Mammary epithelial cell (primary cell): ENCODE results near the gene OR5AU1.

Source experiments
- EZH2 ChIP-seq: IDR thresholded peaks from 2 replicates; pipeline ENCODE4 v1.6.1; 2012; ENCODE audit warnings: low read length, inconsistent platforms, borderline replicate concordance
- TF ChIP-seq, protein P1 (sequence below), 2 donors: IDR thresholded peaks in 1 of 2; conservative IDR thresholded peaks in 1 of 2; 2 replicates each; pipeline ENCODE4 v1.5.1; 2011 to 2012; ENCODE audit warnings: inconsistent platforms in 2 of 2, low read length in 2 of 2, mild to moderate bottlenecking in 2 of 2, control low read depth in 1 of 2, low read depth in 1 of 2; ENCODE audit not compliant: insufficient read depth in 1 of 2; ENCODE audit errors: extremely low read depth in 1 of 2

DNA sequence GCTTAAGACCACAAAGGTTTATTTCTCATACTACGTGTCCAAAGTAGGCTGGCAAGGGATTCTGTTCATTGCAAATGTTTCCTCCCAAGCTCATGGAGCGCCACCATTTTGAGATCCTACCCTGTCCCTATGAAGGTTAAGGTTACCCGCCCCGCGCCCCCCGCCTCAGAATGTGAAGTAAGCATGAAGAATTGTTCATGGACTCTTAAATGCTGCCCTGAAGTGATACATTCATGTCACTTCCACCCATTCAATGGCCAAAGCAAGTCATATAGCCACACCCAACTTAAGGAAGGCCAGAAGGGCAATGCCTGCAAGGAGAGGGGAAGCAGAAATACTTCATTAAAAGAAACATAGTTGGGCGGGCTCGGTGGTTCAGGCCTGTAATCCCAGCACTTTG, 50.8 kb downstream of the OR5AU1 start:
- TF ChIP-seq, protein P1, sequence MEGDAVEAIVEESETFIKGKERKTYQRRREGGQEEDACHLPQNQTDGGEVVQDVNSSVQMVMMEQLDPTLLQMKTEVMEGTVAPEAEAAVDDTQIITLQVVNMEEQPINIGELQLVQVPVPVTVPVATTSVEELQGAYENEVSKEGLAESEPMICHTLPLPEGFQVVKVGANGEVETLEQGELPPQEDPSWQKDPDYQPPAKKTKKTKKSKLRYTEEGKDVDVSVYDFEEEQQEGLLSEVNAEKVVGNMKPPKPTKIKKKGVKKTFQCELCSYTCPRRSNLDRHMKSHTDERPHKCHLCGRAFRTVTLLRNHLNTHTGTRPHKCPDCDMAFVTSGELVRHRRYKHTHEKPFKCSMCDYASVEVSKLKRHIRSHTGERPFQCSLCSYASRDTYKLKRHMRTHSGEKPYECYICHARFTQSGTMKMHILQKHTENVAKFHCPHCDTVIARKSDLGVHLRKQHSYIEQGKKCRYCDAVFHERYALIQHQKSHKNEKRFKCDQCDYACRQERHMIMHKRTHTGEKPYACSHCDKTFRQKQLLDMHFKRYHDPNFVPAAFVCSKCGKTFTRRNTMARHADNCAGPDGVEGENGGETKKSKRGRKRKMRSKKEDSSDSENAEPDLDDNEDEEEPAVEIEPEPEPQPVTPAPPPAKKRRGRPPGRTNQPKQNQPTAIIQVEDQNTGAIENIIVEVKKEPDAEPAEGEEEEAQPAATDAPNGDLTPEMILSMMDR (conservative IDR thresholded peaks at IDR 0.05 in 1 of 2, IDR thresholded peaks at IDR 0.05 in 1 of 2; ENCODE audit: extremely low read depth in 1 of 2, insufficient read depth in 1 of 2, low read depth in 1 of 2, low read length in 2 of 2): no peak
- TF ChIP-seq EZH2: no peak
